ENCODE results near the gene EIF2AK3.
"Not testable (repeated sequence)": the region's sequence is repeated elsewhere in the genome, so short reads cannot be mapped to it uniquely, and the experiment has no call there.

EIF2AK3 gene

DNA sequence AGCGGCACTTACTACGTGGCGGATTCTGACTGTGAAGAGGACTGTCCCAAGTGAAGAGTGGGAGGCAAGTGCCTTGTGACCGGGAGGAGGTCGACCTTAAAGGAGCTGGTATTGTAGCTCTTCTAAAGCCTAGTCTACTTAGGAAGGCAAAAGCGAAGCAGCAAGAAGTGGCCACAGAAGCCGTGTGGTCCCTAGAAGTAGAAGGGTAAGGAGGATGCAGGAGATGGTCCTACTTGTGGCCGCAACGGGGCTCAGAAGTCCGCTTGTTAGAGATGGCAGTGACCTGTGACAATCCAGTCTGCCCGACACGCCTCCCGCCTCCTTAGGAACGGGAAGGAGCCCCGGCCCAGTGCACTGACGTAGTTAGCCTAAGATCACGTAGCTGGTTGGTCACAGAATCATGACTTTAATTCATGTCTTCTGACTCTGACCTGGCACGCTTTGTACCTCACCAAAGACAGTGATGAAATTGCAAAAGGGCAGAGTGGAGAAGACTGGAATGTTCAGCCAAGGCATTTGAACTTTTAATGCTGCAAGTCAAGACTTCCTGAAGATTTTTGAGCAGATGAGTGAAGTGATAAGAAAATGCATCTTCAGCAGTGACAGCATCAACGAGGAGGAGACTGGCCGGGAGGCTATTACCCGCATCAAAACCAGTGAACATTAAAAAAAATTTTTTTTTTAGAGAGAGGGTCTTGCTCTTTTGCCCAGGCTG is 749 bp upstream of the EIF2AK3 start:
- Mint-ChIP-seq H3K27me3 (no peaks in the 10 kb centered on the region), H3K36me3 (ENCODE audit: insufficient read depth) (peaks cover 3% of the 10 kb centered on the region), H3K4me1 (peaks cover 9% of the 10 kb centered on the region), H3K9me3 (no peaks in the 10 kb centered on the region), H3K27ac (ENCODE audit: low read depth) (no peak overlapping the region), H3K4me3 (no peak overlapping the region)
- peak; percentile 44 for ATAC-seq (replicated peaks; ENCODE audit: extremely low read depth, poor library complexity, severe bottlenecking)
- DNase-seq (ENCODE audit: low spot score in 2 of 2): peak; percentile 57 to 70

DNA sequence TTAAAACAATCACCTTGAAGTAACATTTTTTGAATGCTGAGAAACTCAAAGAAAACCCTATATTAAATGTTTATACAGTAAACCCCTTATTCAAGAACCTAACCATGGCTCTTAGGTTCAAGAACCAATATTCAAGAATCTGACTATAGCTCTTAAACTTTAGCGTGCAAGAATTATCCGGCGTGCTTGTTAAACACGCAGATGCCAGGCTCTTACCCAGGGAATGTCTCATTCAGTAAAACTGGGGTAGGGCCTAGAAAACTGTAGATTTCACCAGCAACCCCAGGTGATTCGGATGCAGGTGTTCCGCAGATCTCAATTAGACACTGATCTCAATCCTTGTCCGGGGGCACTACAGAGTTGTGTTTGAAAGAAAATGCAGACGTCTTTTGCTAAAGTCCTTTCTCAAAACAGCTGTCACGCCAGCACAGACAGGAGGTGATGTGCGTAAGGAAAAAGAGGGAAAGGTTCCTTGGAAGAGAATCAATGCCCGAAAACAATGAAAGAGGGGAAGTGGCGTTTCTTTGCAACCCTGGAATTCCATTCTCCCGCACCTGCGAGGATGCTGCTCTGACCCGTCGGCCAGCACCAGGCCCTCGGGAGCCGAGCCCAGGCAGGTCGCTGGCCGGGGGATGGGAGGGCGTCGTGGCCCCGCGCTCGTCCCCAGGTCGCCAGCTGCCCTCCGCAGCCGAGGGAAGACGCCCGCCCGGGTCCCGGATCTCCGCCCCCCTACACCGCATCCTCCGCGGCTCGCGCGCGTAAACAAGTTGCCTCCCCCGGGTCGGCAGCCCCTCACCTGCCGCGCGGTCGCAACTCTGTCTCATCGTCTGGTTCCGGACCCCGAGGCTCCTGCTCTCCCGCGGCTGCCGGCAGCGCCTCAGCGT is 851 bp downstream of the EIF2AK3 start:
- Mint-ChIP-seq H3K36me3 (ENCODE audit: insufficient read depth) (peaks cover 3% of the 10 kb centered on the region), H3K27ac (ENCODE audit: low read depth) (no peak overlapping the region), H3K4me1 (peaks cover 9% of the 10 kb centered on the region), H3K27me3 (no peaks in the 10 kb centered on the region), H3K4me3 (no peak overlapping the region), H3K9me3 (no peaks in the 10 kb centered on the region)
- DNase-seq (ENCODE audit: low spot score in 2 of 2): peak; percentile 28 to 38
- ATAC-seq (replicated peaks; ENCODE audit: extremely low read depth, poor library complexity, severe bottlenecking): peak; percentile 4

DNA sequence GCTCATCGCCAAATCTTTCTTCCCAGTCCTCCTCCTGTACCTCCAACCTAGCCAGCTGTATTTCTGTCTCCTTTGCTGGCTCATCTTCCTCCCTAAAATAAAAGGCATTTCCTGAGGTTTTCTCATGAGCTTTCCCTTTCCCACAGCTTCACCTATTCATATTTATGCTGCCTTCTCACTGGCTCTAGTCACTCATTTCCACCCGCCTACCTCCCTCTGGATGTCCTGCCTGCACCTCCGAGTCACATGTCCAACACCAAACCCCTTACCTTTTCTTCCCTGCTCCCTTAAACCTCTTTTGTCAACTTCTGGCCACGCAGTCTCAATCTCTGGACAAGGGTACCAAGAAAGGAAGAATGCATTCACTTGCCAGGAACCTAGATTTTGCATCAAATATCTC is 2.8 kb downstream of the EIF2AK3 start:
- Mint-ChIP-seq H3K27ac (ENCODE audit: low read depth) (no peak overlapping the region), H3K27me3 (no peaks in the 10 kb centered on the region), H3K36me3 (ENCODE audit: insufficient read depth) (peaks cover 3% of the 10 kb centered on the region), H3K4me3 (no peak overlapping the region), H3K4me1 (peaks cover 23% of the 10 kb centered on the region), H3K9me3 (no peaks in the 10 kb centered on the region)
- DNase-seq (ENCODE audit: low spot score in 2 of 2) (no peak), ATAC-seq (replicated peaks; ENCODE audit: extremely low read depth, poor library complexity, severe bottlenecking) (no peak)

DNA sequence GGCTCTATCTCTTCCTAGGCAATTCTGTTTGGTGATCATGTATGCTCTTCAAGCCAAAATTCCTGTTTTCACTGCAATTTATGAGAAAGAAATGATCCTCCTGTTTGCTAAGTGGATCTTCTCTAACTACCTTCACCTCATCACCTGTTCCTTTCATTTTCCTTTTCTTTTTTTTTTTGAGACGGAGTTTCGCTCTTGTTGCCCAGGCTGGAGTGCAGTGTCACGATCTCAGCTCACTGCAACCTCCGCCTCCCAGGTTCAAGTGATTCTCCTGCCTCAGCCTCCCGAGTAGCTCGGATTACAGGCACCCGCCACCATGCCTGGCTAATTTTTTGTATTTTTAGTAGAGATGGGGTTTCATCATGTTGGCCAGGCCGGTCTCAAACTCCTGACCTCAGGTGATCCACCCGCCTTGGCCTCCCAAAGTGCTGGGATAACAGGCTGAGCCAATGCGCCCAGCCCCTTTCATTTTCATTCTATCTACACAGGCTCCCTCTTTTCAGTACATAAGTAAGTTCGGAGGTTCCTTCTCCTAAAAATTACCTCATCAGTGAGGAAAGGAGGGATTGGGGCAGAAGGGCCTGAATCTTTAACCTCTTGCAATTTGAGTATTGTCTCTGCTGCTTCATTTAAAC is 3.3 kb downstream of the EIF2AK3 start:
- not testable (repeated sequence) for H3K27me3 Mint-ChIP-seq; DNase-seq (ENCODE audit: low spot score in 2 of 2); H3K27ac Mint-ChIP-seq (ENCODE audit: low read depth); ATAC-seq (replicated peaks; ENCODE audit: extremely low read depth, poor library complexity, severe bottlenecking); H3K9me3 Mint-ChIP-seq; H3K36me3 Mint-ChIP-seq (ENCODE audit: insufficient read depth); H3K4me3 Mint-ChIP-seq
- H3K4me1 Mint-ChIP-seq: peaks cover 23% of the 10 kb centered on the region

DNA sequence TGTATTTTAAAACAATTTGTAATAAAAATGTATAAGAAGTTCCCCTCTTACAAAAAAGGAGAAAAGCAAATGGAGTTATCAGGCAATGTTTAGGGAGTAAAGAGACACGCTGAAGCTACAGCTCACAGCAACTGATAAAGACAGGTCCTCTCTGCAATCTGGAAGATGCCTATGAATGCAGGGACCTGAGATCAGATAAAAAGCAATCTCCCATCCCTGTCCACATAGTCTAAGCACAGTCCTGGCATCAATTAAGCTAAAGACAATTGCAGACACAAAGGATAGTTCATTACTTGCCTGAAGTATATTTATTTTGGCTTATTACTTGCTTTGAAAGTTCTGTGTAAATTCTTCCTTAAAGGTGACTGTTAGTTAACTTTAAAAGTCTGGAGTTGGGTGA is 5.0 kb downstream of the EIF2AK3 start:
- Mint-ChIP-seq H3K36me3 (ENCODE audit: insufficient read depth) (peaks cover 3% of the 10 kb centered on the region), H3K27ac (ENCODE audit: low read depth) (no peak overlapping the region), H3K9me3 (no peaks in the 10 kb centered on the region), H3K4me1 (peaks cover 19% of the 10 kb centered on the region), H3K4me3 (no peak overlapping the region), H3K27me3 (no peaks in the 10 kb centered on the region)
- DNase-seq (ENCODE audit: low spot score in 2 of 2): no peak
- ATAC-seq (replicated peaks; ENCODE audit: extremely low read depth, poor library complexity, severe bottlenecking): no peak

DNA sequence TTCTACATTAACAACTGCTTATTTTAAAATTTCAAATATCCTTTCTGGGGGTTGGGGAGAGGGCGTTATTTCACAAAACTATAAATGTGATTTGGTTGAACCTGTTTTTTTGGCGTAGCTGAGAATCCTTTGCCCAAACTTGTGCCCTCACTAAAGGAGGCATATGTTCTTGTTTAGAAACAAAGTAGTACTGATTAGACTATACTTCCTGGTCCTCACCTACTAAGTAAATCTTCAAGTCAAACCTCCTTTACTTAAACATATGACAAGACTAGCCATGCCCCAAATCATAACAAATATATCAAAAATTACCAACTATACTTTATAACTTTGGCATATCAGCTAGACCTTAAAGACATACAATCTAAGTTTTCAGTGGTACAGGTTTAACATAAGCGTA is 5.8 kb downstream of the EIF2AK3 start:
- ATAC-seq (replicated peaks; ENCODE audit: extremely low read depth, poor library complexity, severe bottlenecking): no peak
- Mint-ChIP-seq H3K27ac (ENCODE audit: low read depth) (no peak overlapping the region), H3K36me3 (ENCODE audit: insufficient read depth) (peaks cover 5% of the 10 kb centered on the region), H3K9me3 (no peaks in the 10 kb centered on the region), H3K4me1 (peaks cover 19% of the 10 kb centered on the region), H3K27me3 (no peaks in the 10 kb centered on the region), H3K4me3 (no peak overlapping the region)
- DNase-seq (ENCODE audit: low spot score in 2 of 2): no peak

DNA sequence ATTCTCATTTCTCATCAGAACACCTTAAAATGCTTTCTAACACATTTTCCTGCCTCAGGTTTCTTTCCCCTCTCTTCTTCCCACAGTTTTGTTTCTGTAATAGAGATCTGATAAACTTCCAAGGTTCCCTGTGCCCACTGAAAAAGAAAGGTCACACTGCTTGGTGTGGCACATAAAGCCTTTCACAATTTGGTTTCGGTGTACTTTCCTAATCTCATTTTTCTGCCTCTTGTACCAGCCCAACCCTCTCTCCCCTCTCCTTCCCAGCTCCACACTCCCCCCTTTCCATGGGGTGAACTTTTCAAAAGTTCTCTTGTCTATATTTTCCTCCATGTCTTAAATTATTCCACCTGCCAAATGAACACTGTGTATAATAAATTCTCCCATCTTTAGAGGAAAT is 7.2 kb downstream of the EIF2AK3 start:
- ATAC-seq (replicated peaks; ENCODE audit: extremely low read depth, poor library complexity, severe bottlenecking): no peak
- peaks cover 3% of the 10 kb centered on the region for H3K36me3 Mint-ChIP-seq (ENCODE audit: insufficient read depth)
- H3K27ac Mint-ChIP-seq (ENCODE audit: low read depth): peak overlapping the region; percentile 22
- no peak overlapping the region for H3K4me3 Mint-ChIP-seq
- peaks cover 19% of the 10 kb centered on the region for H3K4me1 Mint-ChIP-seq
- no peaks in the 10 kb centered on the region for H3K27me3 Mint-ChIP-seq
- DNase-seq (ENCODE audit: low spot score in 2 of 2): no peak
- H3K9me3 Mint-ChIP-seq: no peaks in the 10 kb centered on the region

DNA sequence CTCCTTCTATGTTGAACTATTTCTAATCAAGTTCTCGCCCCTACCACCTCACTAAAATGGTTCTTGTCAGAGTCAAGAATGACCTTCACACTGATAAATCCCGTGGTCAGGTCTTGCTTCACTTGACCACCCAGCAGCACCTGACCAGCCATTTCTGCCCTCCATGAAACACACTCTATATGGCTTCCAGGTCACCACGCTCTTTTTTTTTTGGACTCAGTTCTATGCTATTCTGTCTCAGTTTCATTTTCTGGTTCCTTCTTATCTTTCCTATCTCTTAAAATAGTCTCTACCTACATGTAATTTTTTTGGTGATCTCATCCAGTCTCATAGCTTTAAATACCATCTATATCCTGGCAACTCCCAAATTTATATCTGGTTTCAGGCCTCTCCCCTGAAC is 11.4 kb downstream of the EIF2AK3 start:
- no peaks in the 10 kb centered on the region for H3K27me3 Mint-ChIP-seq
- no peaks in the 10 kb centered on the region for H3K9me3 Mint-ChIP-seq
- peaks cover 7% of the 10 kb centered on the region for H3K36me3 Mint-ChIP-seq (ENCODE audit: insufficient read depth)
- DNase-seq (ENCODE audit: low spot score in 2 of 2): no peak
- H3K27ac Mint-ChIP-seq (ENCODE audit: low read depth): no peak overlapping the region
- H3K4me1 Mint-ChIP-seq: peaks cover 18% of the 10 kb centered on the region
- ATAC-seq (replicated peaks; ENCODE audit: extremely low read depth, poor library complexity, severe bottlenecking): no peak
- no peak overlapping the region for H3K4me3 Mint-ChIP-seq

DNA sequence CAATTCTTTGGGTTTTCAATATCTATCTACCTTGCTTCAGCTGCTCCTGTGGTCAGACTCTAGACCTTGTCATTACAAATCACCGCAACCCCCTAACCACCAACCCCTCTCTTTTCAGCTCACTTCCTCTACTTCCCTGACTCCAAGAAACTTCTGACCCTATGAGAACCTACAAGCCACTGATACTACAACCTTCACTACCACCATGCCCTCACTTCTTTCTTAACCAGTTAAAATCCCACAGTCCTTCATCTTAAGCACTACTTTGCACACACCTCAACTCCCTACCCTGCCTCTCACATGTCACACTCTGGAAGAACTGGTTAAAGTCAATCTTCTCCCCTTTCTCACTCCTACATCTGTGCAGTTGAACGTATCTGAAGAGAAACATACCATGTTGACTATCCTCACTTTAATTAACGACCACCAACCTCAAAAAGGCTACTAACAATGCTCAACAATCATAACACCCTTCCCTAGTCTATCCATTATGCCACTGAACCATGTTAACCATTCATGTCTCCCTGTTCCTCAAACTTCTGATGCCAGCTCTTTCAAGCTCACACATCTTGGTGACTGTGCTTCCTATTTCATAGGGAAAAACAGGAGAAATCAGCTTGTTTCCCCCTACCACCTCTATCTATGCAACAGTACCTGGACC is 12.6 kb downstream of the EIF2AK3 start:
- H3K4me3 Mint-ChIP-seq: no peak overlapping the region
- peaks cover 8% of the 10 kb centered on the region for H3K36me3 Mint-ChIP-seq (ENCODE audit: insufficient read depth)
- H3K27me3 Mint-ChIP-seq: no peaks in the 10 kb centered on the region
- H3K27ac Mint-ChIP-seq (ENCODE audit: low read depth): no peak overlapping the region
- DNase-seq (ENCODE audit: low spot score in 2 of 2): no peak
- no peak for ATAC-seq (replicated peaks; ENCODE audit: extremely low read depth, poor library complexity, severe bottlenecking)
- no peaks in the 10 kb centered on the region for H3K9me3 Mint-ChIP-seq
- H3K4me1 Mint-ChIP-seq: peaks cover 6% of the 10 kb centered on the region

DNA sequence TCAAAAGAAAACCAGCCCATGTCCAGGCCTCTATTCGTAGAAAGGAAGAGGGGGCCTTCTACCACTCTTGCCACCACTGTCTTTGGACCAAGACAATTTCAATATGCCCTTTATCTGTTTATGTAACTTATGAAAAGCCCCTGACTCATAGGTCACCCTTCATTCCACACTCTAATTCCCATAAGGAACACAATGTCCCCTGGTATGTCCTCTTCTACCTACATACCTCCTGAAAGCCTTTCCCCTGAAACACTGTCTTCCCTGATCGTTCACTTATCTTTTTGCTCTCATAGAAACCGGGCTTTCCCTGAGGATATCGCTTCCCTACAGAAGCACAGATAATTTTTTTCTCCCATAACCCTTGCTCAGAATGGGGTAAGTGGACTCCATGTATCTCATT is 13.3 kb downstream of the EIF2AK3 start:
- Mint-ChIP-seq H3K36me3 (ENCODE audit: insufficient read depth) (peaks cover 9% of the 10 kb centered on the region), H3K9me3 (no peaks in the 10 kb centered on the region), H3K4me3 (no peak overlapping the region), H3K27ac (ENCODE audit: low read depth) (no peak overlapping the region), H3K4me1 (no peaks in the 10 kb centered on the region), H3K27me3 (no peaks in the 10 kb centered on the region)
- no peak for ATAC-seq (replicated peaks; ENCODE audit: extremely low read depth, poor library complexity, severe bottlenecking)
- no peak for DNase-seq (ENCODE audit: low spot score in 2 of 2)

DNA sequence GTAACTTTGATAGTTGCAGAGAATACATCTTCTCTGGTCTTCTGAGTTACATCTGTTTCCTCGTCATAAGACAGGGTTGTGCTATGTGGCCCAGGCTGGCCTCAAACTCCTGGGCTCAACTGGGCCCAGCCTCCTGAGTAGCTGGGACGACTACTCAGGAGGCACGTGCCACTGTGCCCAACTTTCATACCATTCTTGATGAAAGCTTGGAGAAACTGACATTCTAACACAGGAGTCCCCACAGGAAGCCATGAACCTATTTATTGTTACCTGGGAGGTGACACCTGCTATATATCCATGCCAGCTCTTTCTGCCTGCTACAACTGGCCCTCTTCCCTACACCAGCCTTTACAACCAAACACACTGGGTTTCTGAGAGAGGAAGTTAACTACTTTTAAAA is 19.1 kb downstream of the EIF2AK3 start:
- no peaks in the 10 kb centered on the region for H3K27me3 Mint-ChIP-seq
- DNase-seq (ENCODE audit: low spot score in 2 of 2): no peak
- H3K4me3 Mint-ChIP-seq: no peak overlapping the region
- ATAC-seq (replicated peaks; ENCODE audit: extremely low read depth, poor library complexity, severe bottlenecking): no peak
- H3K4me1 Mint-ChIP-seq: peaks cover 10% of the 10 kb centered on the region
- no peak overlapping the region for H3K27ac Mint-ChIP-seq (ENCODE audit: low read depth)
- H3K36me3 Mint-ChIP-seq (ENCODE audit: insufficient read depth): peaks cover 9% of the 10 kb centered on the region
- H3K9me3 Mint-ChIP-seq: no peaks in the 10 kb centered on the region

DNA sequence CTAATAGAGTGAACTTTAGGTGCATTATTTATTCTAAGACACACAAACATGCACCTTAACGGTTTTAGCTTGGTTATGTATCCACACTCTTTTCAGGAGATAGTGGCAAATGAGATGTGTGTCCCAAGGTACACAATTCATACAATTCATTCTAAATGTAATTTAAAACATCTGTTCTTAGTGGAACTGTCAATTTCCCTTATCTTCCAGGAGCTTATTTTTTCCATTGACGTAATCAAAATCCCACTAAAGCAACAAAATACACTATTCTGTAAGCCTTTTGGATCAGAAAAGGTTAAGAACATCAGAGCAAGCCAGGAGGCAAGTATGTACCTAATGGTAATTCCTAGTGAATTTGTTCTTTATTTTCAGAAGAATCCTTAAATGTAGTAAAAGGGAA is 19.8 kb downstream of the EIF2AK3 start:
- Mint-ChIP-seq H3K4me3 (no peak overlapping the region), H3K9me3 (no peaks in the 10 kb centered on the region), H3K27ac (ENCODE audit: low read depth) (no peak overlapping the region), H3K27me3 (no peaks in the 10 kb centered on the region), H3K36me3 (ENCODE audit: insufficient read depth) (peaks cover 9% of the 10 kb centered on the region), H3K4me1 (peaks cover 10% of the 10 kb centered on the region)
- ATAC-seq (replicated peaks; ENCODE audit: extremely low read depth, poor library complexity, severe bottlenecking): no peak
- DNase-seq (ENCODE audit: low spot score in 2 of 2): no peak
